HG02610 (cell line): ENCODE measurements around the gene ULK4.
"Not testable (repeated sequence)": the region's sequence is repeated elsewhere in the genome, so short reads cannot be mapped to it uniquely, and the experiment has no call there.

ENCODE experiments used
- ATAC-seq: cut with Tn5 transposase; IDR thresholded peaks from one replicate; pipeline ENCODE4 v1.9.1; 2021; ENCODE audit warnings: mild to moderate bottlenecking, moderate library complexity; ENCODE audit not compliant: unreplicated experiment

The ULK4 gene

GRCh38 chr3:41695806-41696205 lies 266.1 kb downstream of the ULK4 start:
- ATAC-seq: not testable (repeated sequence)

DNA sequence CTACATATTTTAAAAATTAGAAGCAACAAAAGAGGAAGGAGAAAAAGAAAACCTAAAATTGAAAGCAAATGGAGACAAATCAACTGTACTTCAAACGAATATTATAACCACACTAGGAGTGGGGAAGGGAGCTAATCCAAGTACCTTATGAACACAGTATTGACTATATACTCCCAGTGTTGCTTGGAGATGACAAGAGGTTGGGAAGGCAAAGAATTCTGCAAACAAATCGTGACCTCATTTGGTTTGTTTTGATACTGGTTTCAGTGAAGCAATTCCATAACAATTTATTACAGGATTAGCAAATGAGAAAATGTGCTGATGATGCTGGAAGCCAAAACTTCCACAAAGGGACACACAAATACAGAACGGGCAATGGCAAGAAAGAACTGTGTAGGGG lies 268.1 kb downstream of the ULK4 start:
- ATAC-seq: no peak

DNA sequence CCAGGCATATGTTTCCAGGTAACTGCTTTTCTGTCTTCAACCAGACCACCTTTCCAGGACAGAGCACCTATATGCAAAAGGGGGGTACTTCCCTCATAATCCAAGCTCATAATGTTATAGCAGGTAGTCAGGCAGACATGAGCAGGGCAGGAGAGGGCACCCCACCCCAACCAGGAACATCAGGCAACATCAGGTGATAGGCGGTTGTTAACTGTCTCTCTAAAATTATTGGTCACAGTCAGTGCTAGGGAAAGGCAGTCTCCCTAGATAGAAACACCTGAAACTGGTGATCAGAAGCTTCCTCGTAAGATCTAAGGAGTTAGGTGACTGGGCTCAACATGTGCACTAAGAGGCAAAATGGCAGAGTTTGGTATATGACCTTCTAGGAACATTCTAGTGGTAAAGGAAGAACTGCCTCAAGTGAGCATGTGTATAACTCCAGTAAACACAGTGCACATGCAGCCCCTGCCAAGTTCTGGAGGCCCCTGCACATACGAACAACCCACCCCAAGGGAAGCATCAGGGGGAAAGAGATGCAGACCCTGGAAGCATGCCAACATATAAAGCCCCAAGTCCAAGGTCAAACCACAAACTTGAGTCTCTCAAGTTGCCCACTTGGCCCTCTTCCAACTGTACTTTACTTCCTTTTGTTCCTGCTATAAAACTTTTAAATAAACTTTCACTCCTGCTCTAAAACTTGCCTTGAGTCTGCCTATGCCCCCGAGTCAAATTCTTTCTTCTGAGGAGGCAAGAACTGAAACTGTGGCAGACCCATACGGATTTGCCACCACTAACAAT lies 270.9 kb downstream of the ULK4 start:
- no peak for ATAC-seq

- ATAC-seq: no peak
These were observed 273.1 kb downstream of the ULK4 start for GRCh38 chr3:41688595-41689380.

DNA sequence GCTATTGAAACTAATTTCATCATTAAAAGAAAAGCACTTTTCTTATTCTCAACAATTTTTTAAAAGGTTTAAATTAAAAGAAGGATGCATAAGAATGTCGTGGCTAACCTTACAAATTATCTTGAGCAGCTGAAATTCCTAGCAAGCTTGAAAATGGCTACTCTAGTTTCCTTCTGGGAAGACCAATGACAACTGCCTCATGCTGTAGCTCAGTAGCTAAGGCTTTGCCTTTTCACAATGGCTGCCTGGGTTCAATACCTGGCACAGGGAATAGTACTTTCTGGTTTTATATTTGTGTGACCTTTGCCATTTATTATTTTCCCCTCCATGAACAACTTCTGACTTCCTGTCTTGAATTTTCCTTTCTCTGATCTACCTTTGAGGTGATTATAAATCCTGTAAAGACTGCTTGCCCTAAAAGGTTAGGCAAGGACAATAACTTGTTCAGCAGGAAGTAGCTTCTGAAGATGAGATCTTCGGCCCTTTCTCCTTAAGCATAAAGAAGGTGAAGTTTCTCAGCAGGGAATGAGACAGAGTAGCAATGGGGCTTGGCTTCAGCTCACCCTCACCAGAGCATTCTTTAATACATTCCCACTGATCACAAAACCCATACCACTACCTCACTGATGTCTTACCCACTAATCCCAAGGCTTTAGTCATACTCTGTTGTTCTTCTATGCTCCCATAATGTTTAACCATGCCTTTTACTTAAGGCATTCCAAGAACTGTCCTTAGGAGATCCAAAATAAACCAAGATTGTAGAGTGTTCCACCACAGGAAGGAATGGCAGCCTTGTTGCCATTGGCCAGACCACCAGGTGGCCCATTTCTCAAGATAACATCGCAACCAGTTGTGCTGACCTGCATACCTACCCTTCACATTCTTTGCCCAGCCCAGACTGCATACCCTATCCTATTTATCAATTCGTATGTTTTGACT lies 276.8 kb downstream of the ULK4 start:
- ATAC-seq: no peak

DNA sequence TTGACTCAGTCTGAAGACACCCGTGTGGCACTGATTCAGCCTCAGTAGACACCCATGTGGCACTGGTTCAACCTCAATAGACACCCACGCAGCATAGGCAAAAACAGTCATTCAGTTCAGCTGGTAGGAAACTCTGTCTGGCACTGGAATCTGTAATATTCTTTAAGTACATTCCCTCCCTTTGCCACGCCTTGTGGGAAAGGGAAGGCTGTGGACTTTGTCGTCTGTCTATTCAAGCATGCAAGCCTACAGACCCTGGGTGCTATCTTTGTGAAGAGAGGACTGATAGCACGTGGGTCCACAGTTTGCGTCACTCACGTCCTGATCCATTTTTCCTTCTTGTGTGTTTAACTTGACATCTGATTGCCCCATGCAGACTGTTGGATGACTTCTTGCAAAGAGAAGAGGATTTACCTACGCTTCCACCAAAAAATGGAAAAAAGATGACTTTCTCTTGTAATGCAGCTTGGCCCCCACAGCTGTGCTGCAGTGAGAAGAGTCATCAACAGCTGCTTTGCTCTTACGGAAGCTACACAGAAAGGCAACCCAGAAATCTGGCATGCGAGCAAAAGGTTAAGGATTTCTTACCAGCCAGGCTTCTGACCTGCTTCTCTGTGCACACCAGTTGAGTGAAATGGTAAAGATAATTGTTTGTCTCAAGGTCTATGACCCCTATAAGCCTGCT lies 278.1 kb downstream of the ULK4 start:
- no peak for ATAC-seq

DNA sequence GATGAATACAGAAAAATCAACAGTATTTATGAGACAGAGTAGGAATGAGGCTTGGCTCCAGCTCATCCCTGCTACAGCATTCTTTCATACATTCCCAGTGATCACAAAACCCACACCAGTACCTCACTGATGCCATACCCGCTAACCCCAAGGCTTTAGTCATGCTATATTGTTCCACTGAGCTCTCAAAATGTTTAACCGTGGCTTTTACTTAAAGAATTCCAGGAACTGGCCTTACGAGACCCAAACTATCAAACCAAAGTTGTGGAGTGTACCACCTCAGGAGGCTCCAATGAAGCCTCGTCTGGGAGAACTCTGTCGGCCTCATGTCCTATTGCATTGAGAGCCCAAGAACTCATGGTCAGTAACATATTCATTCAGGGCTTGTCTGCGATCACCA lies 278.9 kb downstream of the ULK4 start:
- ATAC-seq: no peak

GRCh38 chr3:41682382-41682781 lies 279.5 kb downstream of the ULK4 start:
- ATAC-seq: no peak

GRCh38 chr3:41681479-41681878 lies 280.4 kb downstream of the ULK4 start:
- no peak for ATAC-seq

- ATAC-seq: no peak
These were observed 282.5 kb downstream of the ULK4 start for GRCh38 chr3:41679374-41679773.

- ATAC-seq: not testable (repeated sequence)
These were observed 286.8 kb downstream of the ULK4 start for GRCh38 chr3:41675102-41675501.

DNA sequence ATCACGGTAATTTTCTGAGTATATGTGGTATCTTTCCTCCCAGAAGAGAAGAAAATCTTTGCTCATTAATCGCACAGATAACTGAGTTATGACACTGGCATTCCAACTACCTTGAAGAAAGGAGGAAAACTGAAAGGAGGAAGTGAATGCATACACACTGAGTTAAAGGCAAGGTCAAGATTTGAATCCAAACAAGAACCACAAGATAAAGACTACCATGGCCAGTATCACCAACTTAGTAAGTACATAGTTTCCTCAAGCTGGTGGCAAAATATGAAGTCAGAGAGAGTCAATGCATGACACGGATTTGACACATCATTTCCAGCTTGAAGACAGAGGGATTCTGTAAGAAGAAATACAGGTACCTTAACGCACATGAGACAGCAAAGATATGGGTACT lies 287.5 kb downstream of the ULK4 start:
- no peak for ATAC-seq

DNA sequence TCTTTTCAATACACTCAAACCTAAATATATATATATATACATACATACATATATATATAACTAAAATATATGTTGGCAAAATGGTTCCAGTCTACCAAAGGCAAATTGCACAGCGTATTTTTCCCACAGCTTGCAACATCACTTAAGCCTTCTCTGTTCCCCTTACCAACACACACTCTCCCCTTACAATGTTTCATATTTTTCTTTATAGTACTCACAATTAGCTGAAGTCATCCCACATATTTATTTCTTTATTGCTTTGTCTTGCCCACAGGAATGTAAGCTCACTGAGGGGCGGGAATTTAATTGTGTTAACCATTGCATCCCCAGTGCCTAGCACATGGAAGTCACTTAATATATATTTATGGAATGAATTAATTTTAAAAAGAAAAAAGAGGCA lies 288.3 kb downstream of the ULK4 start:
- ATAC-seq: no peak

GRCh38 chr3:41668379-41668778 lies 293.5 kb downstream of the ULK4 start:
- no peak for ATAC-seq

DNA sequence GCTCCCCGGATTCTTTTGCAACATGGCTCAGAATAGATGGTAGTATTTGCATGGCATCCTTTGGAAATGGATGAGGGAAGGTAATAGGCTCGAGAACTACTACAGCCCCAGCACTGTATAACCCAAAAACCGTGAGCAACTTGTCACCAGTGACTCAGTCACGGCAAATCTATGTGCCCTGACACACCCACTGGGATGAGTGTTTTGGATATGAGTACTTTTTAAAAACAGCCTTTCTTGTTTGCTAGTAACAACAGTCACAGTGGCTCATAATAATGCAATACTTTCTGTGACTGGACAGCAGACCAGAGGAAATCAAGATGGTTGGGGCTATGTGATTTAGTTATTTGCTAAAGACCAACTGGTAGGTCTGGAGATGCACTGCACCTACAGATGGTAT lies 299.6 kb downstream of the ULK4 start:
- no peak for ATAC-seq

- ATAC-seq: no peak
These were observed 300.1 kb downstream of the ULK4 start for GRCh38 chr3:41661796-41662195.

DNA sequence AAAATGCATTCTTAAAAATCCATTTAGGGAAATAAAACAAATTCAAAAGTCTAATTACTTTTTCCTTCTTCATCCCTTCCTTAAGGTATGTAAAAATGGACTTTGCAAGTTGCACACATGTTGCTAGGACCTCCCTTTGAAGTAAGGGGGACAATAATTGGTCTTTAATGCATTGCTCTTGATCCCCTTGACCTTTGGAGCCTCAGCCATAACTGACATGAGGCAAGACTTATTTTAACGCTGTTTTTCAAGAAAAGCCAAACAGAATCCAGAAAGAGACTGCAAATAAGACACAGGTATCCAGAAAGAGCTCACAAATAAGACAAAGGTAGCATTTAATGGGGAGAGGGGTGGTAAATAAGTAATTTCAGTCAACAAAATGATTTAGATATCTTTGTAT lies 301.4 kb downstream of the ULK4 start:
- ATAC-seq: no peak

DNA sequence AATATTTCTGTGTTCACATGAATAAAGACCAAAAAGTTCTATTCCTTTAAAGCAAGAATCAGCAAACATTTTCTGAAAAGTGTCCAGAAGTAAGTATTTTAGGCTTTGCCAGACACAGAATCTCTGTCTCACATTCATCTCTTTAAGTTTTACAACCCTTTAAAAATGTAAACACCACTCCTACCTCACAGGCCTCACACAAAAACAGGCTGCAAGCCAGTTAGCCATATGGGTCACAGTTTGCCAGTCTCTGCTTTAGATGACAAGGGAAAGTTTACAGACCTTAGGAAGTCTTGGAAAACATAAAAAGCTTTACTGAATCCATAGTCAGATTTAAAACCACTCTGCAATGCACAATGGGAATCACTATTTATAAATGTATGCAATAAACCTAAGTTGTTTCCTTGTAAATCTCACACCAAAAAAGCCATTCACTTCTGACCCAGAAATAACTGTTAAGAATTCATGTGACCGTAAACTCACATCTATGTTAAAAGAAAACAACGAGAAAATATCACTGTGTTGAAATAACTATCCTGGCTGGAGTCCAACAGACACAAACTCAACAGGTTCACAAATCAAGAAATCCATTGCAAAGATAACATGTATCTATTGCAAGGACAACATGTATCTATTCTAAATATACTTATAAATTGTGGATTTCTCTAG lies 308.2 kb downstream of the ULK4 start:
- no peak for ATAC-seq

DNA sequence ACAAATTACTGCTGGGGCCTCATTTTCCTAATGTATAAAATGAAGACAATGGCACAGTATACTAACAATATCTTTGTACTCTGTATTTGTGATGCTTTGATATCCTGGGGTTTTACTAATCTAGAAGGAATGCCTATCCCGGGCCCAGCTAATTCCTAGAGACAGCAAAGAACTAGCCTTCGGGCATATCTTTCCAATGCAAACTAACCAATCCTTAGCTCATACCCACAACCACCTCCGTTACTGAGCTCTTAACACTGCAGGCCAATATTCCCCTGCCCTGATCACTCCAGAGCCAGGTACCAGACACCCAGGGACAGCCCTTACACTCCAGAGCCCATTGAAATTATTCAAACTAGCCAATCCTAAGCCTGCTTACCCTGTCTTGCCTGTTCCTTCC lies 309.0 kb downstream of the ULK4 start:
- no peak for ATAC-seq

GRCh38 chr3:41652506-41652905 lies 309.4 kb downstream of the ULK4 start:
- no peak for ATAC-seq
